Fibroblast of the aortic adventitia (primary cell): ENCODE data around the gene ELMO1. TPM values are rescaled to one million over a fixed set of nuclear protein-coding genes. Genes with fewer than 3 reads are reported as not detected.

ENCODE experiments used
- DNase-seq: peaks from one replicate; pipeline ENCODE4 v3.0.0-alpha.2; 2010; ENCODE audit warnings: low read depth
- H3K4me3 ChIP-seq: 2 replicates; pipeline ENCODE4 v1.5.1; 2011; ENCODE audit warnings: low read depth, mild to moderate bottlenecking, control low read depth, low read length, moderate library complexity
- CTCF ChIP-seq: IDR thresholded peaks from 2 replicates; pipeline ENCODE4 v1.5.1; 2011; ENCODE audit warnings: mild to moderate bottlenecking, low read length, control low read depth, inconsistent platforms; ENCODE audit not compliant: insufficient read depth
- total RNA-seq: library from RNA; depleted of rRNA; stranded (reverse); fragments of >200 nt; gene quantifications from 2 replicates; pipeline ENCODE4 v1.2.3, GENCODE V29; 2012; ENCODE audit warnings: low replicate concordance

The ELMO1 gene
- total RNA-seq, 1 donor: 1.3 TPM

- no peak for TF ChIP-seq CTCF
- no peak for DNase-seq
- no peak overlapping the region for H3K4me3 ChIP-seq
Measured at GRCh38 chr7:36831049-36831448, 617.6 kb downstream of the ELMO1 start.

DNA sequence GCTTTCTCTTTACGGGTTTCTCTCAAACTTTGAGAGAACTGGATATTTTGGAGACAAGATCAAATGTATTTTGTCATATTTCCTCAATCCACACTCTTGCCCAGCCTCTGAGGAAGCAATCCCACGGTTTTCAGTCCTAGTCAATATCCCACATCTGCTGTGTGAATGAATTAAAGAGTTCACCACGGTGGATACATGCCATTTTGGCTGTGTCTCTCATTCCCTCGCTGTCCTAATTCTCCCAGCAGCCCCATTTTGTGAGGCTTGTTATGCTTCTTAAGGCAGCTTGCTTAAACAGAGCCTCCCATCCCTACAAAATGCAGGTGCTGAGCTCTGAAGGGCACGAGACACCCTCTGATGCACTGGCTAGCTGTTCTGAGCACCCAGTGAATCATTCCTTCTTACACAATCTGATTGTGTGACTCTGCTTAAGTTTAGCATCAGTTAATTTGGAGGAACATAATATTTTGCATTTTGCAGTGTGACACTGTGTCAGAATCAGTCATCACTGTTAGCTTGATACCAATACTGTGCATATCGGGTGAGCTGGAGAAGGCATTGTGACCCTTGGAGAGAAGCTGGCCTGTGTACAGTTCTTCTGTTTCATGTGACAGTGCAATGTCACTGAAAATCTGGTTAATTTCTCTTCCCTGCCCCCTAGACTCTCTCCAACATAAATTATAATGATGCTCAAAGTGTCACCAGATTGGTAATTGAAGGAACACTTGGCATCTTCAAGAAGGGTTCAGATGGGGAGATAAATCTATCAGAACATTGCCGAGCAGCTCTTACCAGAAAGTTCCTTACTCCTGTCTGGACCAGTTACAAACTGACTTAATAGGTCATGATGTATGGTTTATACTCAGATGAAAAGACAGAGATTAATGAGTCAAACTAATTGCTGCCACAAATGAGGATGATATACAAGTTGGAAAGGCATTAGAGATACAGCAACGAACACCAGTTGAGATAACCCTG is 620.6 kb downstream of the ELMO1 start:
- DNase-seq: no peak
- no peak overlapping the region for H3K4me3 ChIP-seq
- no peak for TF ChIP-seq CTCF

DNA sequence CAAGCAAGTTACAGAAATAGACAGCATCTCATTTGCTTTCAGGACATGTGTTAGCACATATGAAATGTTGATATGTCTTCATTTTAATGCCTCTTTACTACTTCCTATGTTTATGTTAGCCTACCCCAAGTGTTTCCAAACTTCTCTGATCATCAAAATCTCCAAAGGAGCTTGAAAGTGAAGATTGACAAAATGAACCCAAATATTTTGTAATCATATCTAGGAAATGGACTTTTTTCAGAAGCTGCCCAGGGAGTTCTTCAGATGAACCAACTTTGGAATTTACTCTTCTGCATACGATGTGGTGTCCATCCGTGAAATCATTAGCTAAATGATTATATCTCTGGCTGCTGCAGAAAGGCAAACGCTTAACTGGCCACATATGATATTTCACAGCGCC is 623.2 kb downstream of the ELMO1 start:
- no peak for TF ChIP-seq CTCF
- no peak overlapping the region for H3K4me3 ChIP-seq
- no peak for DNase-seq

DNA sequence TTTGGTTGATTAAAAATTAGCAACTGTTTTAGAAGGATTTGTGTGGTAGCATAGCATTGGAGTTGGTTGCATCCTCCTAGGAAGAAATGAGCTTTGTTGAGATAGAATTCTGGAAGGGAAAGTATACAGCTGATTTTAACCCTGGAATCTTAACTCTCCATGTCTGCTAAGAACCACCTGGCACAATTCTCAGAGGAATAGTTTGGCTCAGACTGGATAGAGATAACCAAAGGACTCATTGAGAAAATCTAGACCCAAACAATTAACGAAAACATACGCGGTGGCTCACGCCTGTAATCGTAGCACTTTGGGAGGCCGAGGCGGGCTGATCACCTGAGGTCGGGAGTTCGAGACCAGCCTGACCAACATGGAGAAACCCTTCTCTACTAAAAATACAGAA is 625.3 kb downstream of the ELMO1 start:
- DNase-seq: no peak

GRCh38 chr7:36821617-36822016 is 627.0 kb downstream of the ELMO1 start:
- H3K4me3 ChIP-seq: no peak overlapping the region
- no peak for DNase-seq
- no peak for TF ChIP-seq CTCF

More for the DNA sequence above, 625.3 kb downstream of the ELMO1 start:
- H3K4me3 ChIP-seq: no peak overlapping the region
- TF ChIP-seq CTCF: no peak

- no peak for TF ChIP-seq CTCF
- DNase-seq: peak; percentile 61
- no peak overlapping the region for H3K4me3 ChIP-seq
Measured at GRCh38 chr7:36820527-36821170, 628.0 kb downstream of the ELMO1 start.
